Mucosa of gallbladder (tissue), 1 donor: Measurements from ENCODE around the gene TLL2. TPM values are rescaled to one million over a fixed set of nuclear protein-coding genes. Genes with fewer than 3 reads are reported as not detected.
"Not testable (repeated sequence)": the region's sequence is repeated elsewhere in the genome, so short reads cannot be mapped to it uniquely, and the experiment has no call there.

Experiments
- DNase-seq: peaks from one replicate; pipeline ENCODE4 v3.0.0-alpha.2; 2020; ENCODE audit warnings: low spot score
- total RNA-seq: library from RNA; stranded (reverse); gene quantifications from one replicate; pipeline ENCODE4 v1.2.1, GENCODE V29; 2021
- donor health status: DM: no; HTN: no; CAD: no.

The TLL2 gene
- 6.7 TPM for total RNA-seq

DNA sequence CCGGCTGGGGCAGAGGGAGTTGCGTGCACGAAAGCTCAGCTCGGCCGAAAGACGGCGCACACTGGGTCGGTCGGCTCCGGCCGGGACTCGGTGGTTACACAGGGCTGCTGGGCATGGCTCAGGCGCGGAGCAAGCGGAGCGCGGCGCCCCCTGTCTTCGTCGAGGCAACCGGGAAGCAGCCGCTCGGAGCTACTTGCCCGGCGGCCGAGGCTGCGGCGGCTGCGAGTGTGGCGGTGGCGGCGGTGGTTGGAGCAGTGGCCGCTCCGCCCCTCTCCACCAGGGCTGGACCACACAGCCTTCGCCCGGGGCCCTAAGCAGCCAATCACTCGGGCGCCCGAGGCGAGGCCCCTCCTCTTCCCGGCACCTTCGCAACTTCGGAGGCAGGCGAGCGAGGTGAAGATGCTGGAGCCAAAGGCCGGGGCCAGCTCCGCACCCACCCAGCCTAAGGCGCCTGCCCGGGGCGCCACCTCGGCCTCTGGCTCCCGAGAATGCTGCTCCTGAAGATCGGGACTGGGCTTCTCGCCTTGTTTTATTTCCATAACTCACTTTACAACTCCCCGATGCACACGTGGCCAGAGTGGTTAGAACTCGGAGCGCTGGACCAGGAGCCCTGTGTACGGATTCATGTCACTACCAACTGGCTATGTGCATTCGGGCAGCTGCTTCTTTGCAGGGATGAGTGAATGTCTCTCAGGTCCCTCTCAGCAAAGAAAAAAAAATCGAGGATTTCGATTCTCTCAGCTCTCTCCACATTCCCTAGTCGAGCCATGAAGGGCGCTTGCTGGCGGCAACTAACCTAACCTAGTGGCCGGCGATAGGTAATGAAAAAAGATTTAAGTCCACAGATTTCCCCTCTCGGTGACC lies at the start of gene TLL2:
TSS of gene TLL2 (minus strand) at position 229 of the 864 bp plus-strand sequence. CDS start 241 bp downstream, outside the sequence.
- DNase-seq: peak; percentile 88

GRCh38 chr10:96560966-96561887 lies 47.5 kb upstream of the TLL2 start:
- no peak for DNase-seq

DNA sequence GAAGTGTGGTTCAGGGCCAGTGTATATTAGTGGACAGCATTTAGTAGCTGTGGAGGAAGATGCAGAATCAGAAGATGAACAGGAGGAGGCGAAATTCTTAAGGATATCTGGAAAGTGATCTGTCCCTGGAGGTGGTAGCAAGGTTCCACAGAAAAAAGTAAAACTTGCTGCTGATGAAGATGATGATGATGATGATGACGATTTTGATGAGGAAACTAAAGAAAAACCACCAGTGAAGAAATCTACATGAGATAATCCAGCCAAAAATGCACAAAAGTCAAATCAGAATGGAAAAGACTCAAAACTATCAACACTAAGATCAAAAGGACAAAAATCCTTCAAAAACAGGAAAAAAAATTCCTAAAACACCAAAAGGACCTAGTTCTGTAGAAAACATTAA lies 46.8 kb upstream of the TLL2 start:
- DNase-seq: no peak

DNA sequence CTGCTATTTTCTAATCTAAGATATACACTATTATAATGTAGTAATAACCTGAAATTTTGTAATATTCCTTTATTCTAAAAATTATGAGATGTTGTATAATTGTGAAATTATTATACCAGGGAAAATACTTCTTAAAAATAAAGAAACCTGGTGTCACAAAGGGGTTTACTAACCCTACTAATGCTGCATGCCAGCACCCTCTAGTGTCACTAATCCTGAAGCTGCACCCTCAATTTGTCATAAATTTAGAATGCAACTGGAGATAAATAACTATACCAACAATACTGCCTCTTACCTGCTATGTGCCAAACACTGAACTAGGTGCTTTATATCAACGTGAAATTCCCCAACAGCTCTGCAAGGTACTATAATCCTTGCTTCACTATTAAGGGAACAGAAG lies 42.3 kb upstream of the TLL2 start:
- no peak for DNase-seq

DNA sequence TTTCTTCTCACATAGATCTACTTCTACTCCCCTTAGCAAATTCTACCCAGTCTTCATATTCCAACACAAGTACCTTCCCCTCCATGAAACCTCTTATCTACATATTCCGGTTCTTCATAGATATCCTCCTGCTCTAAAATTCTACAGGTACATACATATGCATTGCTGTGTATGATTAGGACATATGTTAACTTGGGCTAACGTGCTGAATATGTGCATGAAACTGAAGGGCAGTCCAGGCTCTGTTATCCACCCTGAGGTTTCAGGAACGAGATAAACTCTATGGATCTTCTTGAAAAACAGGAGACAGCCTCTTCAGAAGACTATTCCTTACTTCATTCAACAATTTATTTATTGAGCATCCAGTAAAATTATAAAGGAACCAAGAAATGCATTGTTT lies 41.6 kb upstream of the TLL2 start:
- no peak for DNase-seq

GRCh38 chr10:96548589-96548988 lies 34.9 kb upstream of the TLL2 start:
- DNase-seq: no peak

- not testable (repeated sequence) for DNase-seq
These were observed 31.8 kb upstream of the TLL2 start for GRCh38 chr10:96545558-96545957.

DNA sequence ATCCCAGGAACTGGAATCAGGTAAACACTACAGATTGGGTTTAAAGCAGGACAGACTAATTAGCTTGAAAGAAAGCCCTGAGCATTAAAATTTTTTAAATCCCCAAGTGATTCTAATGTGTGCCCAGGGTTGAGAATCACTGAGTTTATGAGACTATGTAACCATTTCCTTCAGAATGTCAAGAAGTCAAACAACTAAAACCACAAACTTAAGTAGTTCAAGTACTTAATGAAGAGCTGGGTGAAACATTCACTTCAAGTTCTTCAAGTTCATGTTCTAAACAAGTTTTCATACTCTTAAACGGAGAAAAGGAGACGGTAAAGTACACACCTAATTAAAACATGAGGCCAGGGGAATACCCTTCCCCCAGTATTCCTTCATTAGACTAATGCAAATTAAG lies 28.2 kb upstream of the TLL2 start:
- no peak for DNase-seq

DNA sequence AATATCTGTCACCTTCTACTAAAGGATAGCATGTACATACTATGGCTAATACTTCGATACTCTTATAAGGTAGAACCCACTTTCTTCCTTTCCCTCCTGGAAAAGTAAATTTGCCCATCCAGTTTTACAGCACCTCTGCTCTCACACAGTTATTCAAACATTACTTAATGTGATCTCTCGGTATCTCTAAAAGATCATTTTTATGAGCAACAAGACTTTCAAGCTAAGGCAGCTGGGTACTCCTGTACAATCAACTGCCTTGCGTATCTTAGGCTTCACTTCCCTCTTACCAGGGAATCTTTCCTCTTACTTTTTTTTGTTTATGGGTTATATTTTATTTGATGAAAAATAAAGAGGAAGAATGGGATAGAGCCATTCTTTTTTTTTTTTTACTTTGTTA lies 26.5 kb upstream of the TLL2 start:
- DNase-seq: no peak

DNA sequence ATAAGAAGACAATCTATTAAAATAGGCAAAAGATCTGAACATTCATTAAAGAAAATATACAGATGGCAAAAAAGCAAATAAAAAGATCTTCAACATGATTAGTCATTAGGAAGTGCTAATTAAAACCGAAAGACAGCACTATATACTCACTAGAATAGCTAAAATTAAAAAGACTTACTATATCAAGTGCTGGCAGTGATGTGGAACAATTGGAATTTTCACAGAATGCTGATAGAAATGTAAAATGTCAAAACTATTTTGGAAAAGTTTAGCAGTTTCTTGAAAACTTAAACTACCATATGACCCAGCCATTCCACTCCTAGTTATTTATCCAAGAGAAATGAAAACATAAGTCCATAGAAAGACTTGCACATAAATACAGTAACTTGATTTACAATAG lies 25.0 kb upstream of the TLL2 start:
- no peak for DNase-seq

DNA sequence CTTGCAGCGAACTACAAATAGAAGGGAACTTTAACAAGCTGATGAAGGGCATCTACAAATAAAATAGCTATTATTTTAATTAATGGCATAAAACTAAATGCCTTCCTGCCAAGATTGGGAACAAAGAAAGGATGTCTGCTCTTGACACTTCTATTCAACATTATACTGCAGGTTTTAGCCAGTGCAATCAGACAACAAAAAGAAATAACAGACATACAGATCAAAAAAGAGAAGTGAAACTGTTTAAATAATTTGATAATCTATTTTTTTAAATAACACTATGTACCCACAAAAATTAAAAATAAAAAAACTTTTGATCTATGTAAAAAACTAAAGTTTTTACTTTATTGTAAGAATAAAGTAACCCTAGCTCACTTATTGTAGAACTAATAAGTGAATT lies 22.4 kb upstream of the TLL2 start:
- DNase-seq: no peak

- no peak for DNase-seq
These were observed 18.8 kb upstream of the TLL2 start for GRCh38 chr10:96532523-96532922.

GRCh38 chr10:96529634-96530279 lies 16.0 kb upstream of the TLL2 start:
- no peak for DNase-seq

- no peak for DNase-seq
These were observed 11.0 kb upstream of the TLL2 start for GRCh38 chr10:96524741-96525140.

GRCh38 chr10:96517284-96517683 lies 3.6 kb upstream of the TLL2 start:
- no peak for DNase-seq

DNA sequence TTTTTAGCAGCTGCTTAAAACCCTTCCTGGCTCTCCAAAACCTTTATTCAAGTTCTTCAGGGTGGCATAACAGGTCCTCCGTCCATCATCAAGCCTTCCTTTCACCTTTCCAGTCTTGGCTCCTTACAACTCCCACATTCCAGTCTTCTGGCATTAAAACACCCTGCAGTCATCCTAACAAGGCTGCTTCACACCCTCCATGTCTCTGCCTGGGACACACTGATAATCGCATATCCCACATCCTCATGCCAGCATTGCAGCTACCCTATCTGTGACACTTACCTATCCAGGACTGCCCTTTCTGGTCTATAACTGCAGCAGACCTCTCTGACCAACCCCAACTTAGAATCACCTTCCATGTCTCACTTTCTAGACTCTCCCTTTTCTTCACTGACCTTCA lies 2.6 kb upstream of the TLL2 start:
- DNase-seq: no peak

DNA sequence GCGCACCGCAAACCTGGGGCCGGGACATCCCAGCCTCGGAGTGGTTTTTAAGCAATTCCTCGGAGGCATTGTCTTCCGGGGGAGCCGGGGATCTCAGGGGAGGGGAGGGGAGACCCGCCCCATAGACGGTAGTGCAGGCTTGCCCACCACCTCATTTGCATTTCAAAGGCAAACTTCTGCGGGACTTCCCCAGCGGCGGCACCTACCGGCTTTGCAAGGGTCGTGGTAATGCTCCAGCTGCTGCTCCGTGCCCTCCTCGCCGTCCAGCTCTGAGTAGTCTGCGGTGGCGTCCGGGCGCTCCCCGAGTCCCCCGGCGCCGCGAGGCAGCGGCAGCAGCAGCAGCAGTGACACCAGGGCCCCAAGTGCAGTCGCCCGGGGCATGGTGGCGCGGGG lies 425 bp downstream of the TLL2 start:
- no peak for DNase-seq

DNA sequence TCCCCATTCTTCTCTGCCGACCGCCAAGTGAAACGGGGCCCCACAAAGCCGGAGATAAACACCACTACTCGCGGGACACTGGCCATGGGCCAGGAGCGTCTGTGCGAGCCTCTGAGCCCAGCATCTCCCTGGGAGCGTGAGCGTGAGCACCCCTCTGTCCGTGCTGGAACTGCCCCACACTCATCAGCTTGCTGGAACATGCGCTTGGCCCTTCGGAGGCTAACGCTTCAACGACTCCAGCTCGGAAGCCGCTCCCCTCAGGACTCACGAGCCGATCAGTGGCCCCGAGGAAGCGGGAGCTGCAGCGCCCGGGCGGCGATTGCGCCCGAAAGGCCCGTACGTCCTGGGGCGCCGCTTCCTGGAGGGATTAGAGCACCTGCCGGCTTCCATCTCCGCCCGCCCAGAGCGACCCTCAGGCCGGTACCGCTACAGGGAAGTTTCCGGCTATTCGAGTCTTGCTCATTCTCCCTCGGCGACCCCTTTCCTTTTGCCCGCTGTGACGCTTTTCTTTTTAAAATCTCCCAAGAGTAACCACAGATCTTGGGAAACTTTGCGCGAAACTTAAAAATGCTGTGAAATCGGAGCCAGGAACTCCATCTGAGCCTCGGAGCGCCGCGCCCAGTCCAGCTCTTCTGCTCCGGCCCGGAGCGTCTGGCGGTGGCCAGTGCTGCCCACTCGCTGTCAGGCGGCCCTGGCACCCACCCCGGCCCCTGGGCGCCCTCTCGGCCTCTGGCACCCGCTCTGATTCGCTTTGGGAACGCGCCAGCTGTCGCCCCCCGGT lies 1.0 kb downstream of the TLL2 start:
- DNase-seq: no peak

- peak; percentile 34 for DNase-seq
These were observed 2.4 kb downstream of the TLL2 start for GRCh38 chr10:96511044-96511945.

DNA sequence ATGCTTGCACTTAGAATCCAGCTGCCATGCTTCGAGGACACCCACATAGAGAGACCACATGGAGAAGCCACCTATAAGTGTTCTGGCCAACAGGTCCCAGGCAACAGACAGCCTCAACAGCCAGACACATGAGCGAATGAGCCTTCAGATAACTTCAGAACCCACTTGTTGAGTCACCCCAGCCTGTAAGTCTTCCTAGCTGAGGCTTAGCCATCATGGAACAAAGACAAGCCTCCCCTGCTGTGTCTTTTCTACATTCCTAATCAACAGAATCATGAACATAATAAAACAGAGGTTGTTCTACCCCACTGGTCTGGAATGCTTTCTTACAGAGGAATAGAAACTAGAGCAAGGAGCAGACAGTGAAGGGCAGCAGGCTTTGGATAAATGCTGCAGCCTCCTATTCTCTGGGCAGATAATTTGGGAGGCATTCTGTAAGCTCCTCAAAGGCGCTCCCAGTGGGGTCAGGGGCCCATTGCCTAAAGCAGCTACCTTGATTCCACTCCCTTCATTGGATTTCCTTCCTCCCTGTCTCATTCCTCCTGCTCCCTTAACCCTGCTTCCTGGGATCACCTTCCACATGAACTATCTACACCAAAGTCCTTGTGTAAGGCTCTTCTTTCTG lies 4.6 kb downstream of the TLL2 start:
- no peak for DNase-seq
